ENCODE measurements around the gene SPPL2C. TPM values are rescaled to one million over a fixed set of nuclear protein-coding genes. Genes with fewer than 3 reads are reported as not detected.

Gene SPPL2C
- total and polyA plus RNA-seq, 2 of the 8 experiments (the other 6 are each of a cell fraction or from before 2014, with no cell fraction given), result not detected

- Histone ChIP-seq H3K27me3 (replicated peaks in 1 of 4; ENCODE audit: control insufficient read depth in 3 of 4, extremely low read depth in 1 of 4, insufficient read depth in 3 of 4, low read length in 3 of 4) (peaks cover under 1 to 7% (median 5%) of the 10 kb centered on the region in 4 experiments), H2AFZ (ENCODE audit: low read length) (no peak overlapping the region), H2BK5ac (ENCODE audit: low read depth, low read length) (no peak overlapping the region), H3K23me2 (ENCODE audit: low read depth, low read length) (0 out of 2 replicates have a peak, but pooled peaks cover 2% of the 10 kb centered on the region), H3K4me3 (ENCODE audit: extremely low read depth in 1 of 4, insufficient read depth in 2 of 4, low read depth in 3 of 4, low read length in 4 of 4) (no peak overlapping the region), H3K4me2 (ENCODE audit: insufficient read depth in 1 of 2, low read depth in 2 of 2, low read length in 2 of 2) (no peak overlapping the region), H3K9me3 (ENCODE audit: insufficient read depth in 2 of 2, low read depth in 1 of 2, low read length in 1 of 2) (no peaks in the 10 kb centered on the region), H4K91ac (replicated peaks; ENCODE audit: insufficient read length, low read length) (no peak overlapping the region), H3K79me1 (ENCODE audit: low read depth, low read length) (no peaks in the 10 kb centered on the region), H3K4ac (replicated peaks; ENCODE audit: insufficient read length, low read depth, low read length) (no peak overlapping the region), H3K18ac (ENCODE audit: extremely low read depth, low read length) (no peak overlapping the region), H2BK15ac (ENCODE audit: low read length) (no peak overlapping the region), H2BK120ac (replicated peaks; ENCODE audit: low read depth, low read length) (no peak overlapping the region), H4K5ac (ENCODE audit: insufficient read length, low read depth, low read length) (no peak overlapping the region), H4K20me1 (replicated peaks in 1 of 2; ENCODE audit: control insufficient read depth in 1 of 2, insufficient read depth in 2 of 2, low read length in 2 of 2) (no peaks in the 10 kb centered on the region), H3K23ac (ENCODE audit: insufficient read length) (no peak overlapping the region), H2BK20ac (ENCODE audit: low read length) (no peak overlapping the region), H3K27ac (ENCODE audit: low read depth, low read length) (no peak overlapping the region), H2BK12ac (ENCODE audit: low read depth, low read length) (no peak overlapping the region), H3K9ac (replicated peaks in 1 of 4; ENCODE audit: extremely low read depth in 1 of 4, low read depth in 3 of 4, low read length in 3 of 4) (no peak overlapping the region), H3K79me2 (ENCODE audit: control insufficient read depth in 1 of 2, insufficient read depth in 2 of 2, low read length in 2 of 2) (no peaks in the 10 kb centered on the region), H2AK5ac (ENCODE audit: low read depth, low read length) (no peak overlapping the region), H3K36me3 (ENCODE audit: control insufficient read depth in 2 of 4, insufficient read depth in 4 of 4, low read length in 3 of 4) (no peaks in the 10 kb centered on the region), H3K14ac (ENCODE audit: insufficient read length) (no peak overlapping the region), H4K8ac (ENCODE audit: extremely low read depth, insufficient read depth, low read length) (no peak overlapping the region), H3K4me1 (replicated peaks in 1 of 4; ENCODE audit: control insufficient read depth in 3 of 4, insufficient read depth in 4 of 4, low read length in 3 of 4) (no peaks in the 10 kb centered on the region), H3K56ac (replicated peaks; ENCODE audit: insufficient read length, low read depth, low read length) (no peak overlapping the region)
- DNase-seq (ENCODE audit: low read depth in 1 of 2, low spot score in 2 of 2), result no peak
- ChIA-PET CTCF (ENCODE audit: partially characterized antibody) (interaction anchor here (0.7 to 1.4 kb wide), 6 partner anchors 12 to 114 kb away, joined by 3 to 5 read pairs (median 4); no protein-coding TSS in a partner anchor), POLR2A (ENCODE audit: partially characterized antibody) (no interaction called here)
- TF ChIP-seq SP2 (IDR thresholded peaks at IDR 0.05; ENCODE audit: low read length) (no peak), ATF3 (IDR thresholded peaks at IDR 0.05; ENCODE audit: insufficient read depth, low read depth, low read length) (no peak), ZNF274 (IDR thresholded peaks at IDR 0.05; ENCODE audit: borderline replicate concordance, extremely low read depth, low read length) (no peak), RFX5 (IDR thresholded peaks at IDR 0.05; ENCODE audit: borderline replicate concordance, low read depth, low read length) (no peak), YY1 (IDR thresholded peaks at IDR 0.05; ENCODE audit: low read depth, low read length) (no peak)
- no peak for FAIRE-seq
- WGBS, 2 experiments (ENCODE audit: extremely low coverage in 1 of 2, insufficient coverage in 1 of 2, insufficient read length in 1 of 2, insufficient replicate concordance in 2 of 2, low coverage in 1 of 2, low lambda C conversion rate in 2 of 2, missing lambda C conversion rate in 1 of 2), result 62% methylated on average over 5 of the region's 5 CpGs; no CpG with 5 or more reads in 1 of the 2 experiments
Observed at GRCh38 chr17:45888392-45888791, 43.7 kb downstream of the SPPL2C start.

Data from H1 (cell line).